CD4-positive, alpha-beta T cell treated with Interleukin-6 for 4 hours (primary cell): ENCODE data around the gene ARSJ.
"Not testable (repeated sequence)": the region's sequence is repeated elsewhere in the genome, so short reads cannot be mapped to it uniquely, and the experiment has no call there.

ENCODE experiments used
- DNase-seq: peaks from one replicate; pipeline ENCODE4 v3.0.0-alpha.2; 2020; ENCODE audit warnings: mixed read lengths

Gene ARSJ

DNA sequence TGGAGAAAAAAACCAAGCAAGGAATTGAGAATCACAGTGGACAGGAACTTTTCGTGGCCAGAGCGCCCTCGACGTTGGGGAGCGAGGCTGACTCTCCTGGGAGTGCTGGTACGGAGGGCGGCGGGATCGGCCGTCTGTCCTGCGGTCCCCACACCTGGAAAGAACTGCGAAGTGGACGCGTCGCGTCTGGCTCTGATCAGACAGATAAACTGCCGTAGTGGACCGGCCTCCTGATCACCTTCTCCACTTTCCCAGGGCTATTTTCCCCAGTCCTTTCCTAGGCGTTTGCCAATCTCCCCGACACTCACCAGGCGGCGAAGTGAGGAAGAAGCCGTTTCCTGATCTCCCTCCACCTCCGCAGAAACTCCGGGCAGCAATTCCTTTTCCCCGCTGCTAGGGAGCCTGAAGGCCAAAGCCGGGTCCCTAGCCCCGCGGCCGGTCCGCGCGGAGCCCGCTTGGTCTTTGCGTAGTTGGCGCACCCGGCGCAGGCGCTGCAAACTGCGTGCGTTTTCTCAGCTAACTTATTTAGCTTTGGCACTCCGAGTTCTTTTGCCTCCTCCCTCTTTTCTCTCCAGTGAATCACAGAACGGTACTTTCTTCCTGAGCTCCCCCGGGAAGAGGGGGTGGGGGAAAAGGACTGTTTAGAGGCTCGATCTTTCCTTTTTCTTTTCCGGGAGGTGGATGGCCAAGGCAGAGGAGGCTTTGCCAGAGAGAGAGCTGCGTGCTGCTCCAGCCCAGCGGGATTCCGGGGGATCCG lies at the start of gene ARSJ:
Gene ARSJ, minus strand, starts transcription at position 500 of the 757 bp plus-strand sequence. CDS start 813 bp downstream, outside the sequence.
- peak; percentile 19 for DNase-seq

DNA sequence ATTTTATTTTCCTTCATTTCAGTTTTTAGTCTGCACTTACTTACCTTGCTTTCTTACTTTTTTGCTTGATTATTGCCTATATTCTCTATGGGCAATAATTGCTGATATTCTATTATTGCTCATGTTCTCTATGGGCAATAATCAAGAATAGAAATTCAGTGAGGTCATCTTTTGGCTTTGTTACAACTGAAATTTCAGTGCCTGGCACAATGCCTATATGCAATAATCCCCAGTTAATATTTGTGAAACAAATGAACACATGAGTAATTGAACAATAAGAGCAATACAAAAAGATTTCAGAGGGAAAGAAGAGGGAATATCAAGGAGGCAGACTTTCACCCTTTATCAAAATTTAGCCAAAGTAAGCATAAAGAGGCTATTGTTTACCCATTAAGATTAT lies 48.6 kb upstream of the ARSJ start:
- DNase-seq: no peak

DNA sequence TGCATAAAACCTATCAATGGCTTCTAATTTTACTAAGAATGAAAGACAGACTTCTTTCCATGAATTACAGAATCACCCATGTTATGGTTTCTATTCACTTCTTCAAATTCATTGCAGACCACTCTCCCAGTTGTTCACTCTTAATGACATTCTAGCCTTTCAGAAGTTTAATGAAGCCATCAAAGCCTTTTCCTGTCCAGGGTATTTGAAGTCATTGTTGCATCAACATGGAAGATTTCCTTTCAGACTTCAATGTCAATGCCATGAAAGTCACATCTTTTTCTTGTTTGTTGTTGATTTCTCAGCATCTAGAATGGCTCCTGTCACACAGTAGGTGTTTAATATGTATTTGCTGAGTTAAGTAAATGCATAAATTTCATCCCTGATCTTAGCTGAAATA lies 48.1 kb upstream of the ARSJ start:
- no peak for DNase-seq

DNA sequence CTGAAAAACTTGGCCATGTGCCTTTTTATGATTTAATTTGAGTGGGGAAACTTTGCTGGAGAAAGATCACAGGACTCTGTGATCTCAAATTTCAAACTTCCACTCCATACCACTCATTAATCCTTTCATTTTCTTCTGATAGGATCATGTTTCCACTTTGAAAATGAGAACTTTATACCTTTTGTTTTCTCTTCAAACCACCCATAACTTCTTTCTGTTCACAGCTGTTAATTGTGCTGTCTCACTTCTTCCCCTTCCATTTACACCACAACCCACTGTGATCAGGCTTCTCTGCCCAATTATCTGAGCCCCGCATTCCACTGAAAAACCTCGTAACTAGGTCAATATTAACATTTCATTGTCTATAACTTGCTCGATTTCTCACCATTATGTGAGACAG lies 47.0 kb upstream of the ARSJ start:
- DNase-seq: no peak

DNA sequence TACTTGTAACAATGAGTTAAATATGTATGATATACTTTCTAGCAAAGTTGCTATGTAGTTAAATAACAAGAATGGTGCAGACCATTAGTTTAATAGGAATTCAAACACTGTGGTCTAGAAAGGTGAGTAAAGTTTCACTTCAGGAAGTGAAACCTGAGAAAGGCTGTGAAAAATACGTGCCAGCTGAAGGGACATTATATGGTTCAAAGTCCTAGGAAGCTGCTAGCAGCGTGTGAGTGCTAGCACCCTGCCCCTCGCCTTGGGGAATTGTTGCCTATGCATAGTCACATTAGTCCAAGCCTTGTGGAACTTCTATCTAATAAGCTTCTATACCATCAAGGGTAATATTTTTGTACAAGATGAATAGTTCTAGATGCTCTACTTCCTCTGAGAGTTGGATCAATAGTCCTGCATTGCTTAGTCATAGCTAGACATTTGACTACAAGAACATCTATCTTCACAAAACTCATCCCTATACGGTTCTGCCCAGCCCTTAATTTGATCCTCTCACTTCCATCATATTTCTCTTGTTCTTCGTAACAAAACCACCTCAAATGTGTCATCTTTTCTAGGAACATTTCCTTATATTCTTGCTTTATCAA lies 45.8 kb upstream of the ARSJ start:
- DNase-seq: no peak

DNA sequence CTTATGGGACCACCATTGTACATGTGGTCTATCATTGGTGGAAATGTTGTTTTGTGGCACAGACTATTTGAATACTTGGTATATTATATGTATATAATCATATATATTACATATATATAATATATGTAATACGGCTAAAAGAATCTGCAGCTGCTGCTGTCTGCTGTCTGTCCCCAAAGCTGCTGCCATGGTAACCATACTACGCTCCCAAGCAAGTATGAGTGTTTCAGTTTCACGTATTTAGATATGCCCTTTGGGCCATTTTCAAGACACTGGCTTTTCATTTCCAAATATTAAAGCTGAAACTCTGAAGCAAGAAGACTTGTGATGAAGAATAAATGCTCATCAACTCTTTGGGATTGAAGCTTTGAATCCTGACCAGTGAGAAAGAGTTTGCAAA lies 42.0 kb upstream of the ARSJ start:
- no peak for DNase-seq

DNA sequence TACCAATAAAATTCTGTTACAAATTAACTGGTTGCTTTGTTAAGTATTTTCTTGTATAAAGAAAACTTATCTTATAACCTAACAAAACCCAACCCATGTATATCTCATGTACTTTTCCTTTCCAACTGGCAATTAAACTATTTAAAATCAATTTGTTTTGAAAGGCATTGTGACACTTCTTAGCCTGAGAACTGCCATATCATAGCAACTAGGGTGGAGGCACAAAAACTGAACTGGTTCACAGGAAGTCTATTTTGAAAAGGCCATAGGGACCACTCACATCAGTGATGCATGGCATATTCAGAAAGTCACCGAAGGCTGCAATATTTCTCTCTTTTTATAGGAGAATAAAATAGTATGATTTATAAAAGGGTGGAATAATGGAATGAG lies 40.5 kb upstream of the ARSJ start:
- DNase-seq: no peak

DNA sequence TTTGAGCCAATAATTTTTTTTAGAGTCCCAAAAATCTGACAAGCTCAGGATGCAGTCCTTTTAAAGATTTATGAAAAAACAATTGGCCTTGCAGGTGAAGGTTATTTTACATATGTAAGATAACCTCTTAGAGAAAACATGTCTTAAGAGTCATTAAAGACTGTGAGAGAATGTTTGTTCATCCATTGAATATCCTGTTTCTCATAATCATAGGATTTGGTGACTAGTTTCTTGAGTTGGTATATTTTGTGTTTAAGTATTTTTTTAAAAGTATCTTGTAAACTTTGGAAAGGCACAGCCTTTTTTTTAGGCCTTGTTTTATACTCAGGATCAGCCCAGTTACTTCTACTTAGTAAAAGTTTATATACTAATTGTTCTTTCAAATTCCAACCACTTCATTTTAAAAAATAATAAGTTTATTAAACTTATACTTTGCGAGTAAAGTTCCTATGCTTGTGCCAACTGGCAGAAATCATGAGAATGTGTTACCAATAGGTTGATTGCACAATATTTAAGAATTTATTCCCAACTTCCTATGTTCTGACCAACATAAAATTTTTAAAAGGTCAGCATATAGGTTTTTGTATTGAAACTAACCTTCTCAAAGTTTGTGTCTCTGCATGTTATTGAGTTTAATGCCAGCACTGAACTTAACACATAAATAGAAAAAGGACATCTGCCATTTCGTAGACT lies 40.0 kb upstream of the ARSJ start:
- DNase-seq: no peak

DNA sequence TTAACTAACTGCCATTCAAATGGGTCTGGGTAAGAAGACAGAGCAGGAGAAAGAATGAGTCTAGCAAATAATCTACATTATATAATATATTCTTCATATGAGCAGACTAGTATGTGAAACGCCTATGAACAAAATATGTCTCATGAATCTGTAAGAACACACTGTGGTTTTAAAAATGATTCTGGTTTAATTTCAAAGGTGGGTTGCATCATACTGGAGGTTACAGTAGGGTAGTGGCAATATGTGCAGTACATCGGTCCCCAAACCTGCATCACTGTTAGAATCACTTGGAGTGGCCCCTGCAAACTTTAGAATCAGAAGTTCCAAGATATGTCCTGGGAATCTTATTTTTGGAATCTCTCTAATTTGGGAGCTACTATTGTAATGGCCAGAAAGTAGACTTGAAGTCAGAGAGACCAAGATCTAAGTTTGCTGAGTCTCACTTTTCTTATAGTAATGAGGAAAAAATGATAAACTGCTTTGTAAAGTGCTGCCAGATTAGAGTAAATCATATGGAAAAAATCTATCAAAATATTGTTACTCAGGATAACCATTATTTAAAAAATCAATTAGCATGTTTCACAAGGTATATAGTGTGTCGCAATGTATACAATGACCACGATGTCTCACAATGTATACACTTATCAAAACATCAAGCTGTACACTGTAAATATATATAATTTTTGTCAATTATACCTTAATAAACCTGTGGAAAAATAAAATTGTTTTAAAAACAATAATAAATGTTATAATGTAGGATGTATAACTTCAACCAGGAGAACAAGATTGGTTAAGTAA lies 37.9 kb upstream of the ARSJ start:
- no peak for DNase-seq

DNA sequence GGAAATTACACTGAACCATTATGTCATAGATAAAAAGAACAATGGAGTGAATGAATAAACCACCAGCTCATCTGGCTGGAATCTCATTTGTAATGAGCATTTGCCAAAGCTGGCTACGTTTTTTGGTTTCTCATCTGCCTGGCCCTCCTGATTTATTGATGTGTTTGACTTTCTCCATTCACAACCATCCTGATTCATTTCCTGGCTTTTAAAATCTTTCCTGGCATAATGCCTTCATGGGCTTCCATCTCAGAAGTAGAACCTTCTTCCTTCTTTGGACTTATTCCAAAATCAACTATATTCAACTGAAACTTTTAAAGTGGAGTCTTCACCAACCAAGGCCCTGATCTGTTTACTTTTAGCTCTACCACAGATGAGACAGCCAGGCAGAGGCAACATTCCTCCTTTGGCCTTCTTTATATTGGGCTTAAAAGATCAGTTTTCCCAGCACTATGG lies 36.0 kb upstream of the ARSJ start:
- no peak for DNase-seq

DNA sequence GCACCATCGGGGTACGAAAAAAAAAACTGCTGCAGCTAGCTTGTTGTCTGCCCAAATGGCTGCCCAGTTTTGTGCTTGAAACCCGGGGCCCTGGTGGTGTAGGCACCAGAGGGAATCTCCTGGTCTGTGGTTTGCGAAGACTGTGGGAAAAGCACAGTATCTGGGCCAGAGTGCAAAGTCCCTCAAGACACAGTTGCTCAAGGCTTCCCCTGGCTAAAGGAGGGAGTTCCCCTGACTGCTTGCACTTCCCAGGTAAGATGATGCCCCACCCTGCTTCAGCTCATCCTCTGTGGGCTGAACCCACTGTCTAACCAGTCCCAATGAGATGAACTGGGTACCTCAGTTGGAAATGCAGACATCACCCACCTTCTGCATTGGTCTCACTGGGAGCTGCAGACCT lies 33.8 kb upstream of the ARSJ start:
- not testable (repeated sequence) for DNase-seq

DNA sequence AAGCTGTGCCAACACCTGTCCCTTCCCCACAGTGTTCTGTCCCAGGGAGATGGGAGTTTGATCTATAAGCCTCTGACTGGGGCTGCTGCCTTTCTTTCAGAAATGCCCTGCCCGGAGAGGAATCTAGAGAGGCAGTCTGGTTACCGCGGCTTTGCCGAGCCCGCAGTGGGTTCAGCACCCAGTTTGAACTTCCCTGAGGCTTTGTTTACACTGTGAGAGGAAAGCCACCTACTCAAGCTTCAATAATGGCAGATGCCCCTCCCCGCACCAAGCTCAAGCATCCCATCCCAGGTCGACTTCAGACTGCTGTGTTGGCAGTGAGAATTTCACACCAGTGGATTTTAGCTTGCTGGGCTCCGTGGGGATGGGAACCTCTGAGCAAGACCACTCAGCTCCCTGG lies 33.3 kb upstream of the ARSJ start:
- no peak for DNase-seq

DNA sequence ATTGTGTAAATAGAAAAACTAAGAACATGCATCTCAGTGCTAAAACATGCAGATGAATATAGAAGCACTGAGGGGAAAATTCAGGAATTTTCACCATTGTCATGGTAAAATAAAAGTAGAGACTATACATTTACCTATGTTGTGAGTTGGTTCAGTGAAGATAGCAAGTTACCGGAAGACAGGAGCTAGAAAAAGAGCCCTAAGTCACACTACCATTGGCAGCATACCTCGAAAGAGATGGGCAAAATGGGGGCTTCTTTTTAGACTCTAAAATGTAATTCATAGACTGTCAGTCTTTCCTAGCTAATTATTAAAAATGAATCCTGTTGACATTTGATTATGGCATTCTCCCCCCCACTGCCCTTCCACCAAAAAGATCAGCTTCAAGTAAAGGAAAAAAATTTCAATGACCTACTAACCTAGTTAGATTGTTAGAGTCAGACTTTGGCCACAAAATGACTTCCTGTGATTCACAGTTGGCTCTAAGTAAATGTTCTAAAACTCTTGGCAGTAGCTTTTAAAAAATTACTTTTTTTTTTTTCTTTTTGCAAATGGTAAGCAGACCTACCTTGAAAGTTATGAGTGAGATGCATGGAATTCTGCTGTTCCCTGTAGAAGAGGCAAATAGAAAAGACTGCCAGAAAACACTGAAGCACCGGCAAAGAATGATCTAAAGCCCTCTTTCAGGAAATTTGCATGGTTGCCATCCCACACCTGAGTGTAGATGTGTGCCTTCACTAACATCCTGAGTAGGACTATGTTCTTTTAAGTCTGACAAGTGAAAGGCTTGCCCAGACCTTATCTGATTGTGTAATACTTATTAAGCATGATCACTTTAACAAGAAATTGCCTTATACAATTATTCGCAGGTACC lies 26.4 kb upstream of the ARSJ start:
- DNase-seq: peak; percentile 3

DNA sequence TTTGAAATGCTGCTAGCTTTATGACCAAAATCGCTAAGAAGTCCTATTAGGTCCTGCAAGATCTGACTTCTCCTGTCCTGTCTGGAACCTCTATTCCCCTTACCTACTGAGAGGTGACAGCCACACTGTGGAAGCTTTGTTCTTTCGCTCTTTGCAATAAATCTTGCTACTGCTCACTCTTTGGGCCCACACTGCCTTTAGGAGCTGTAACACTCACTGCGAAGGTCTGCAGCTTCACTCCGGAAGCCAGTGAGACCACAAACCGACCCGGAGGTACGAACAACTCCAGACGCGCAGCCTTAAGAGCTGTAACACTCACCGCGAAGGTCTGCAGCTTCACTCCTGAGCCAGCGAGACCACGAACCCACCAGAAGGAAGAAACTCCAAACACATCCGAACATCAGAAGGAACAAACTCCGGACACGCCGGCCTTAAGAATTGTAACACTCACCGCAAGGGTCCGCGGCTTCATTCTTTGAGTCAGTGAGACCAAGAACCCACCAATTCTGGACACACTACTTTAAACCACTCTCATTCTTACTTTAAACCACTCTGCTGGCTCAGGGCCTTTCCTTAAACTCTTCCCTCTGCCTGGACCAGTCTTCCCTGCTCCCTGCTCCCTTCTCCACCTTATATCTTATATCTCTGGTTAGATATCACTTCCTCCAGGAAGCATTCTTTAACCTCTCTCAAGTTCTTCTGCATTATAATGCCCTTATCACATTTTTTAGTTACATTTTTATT lies 25.2 kb upstream of the ARSJ start:
- DNase-seq: peak; percentile 16

DNA sequence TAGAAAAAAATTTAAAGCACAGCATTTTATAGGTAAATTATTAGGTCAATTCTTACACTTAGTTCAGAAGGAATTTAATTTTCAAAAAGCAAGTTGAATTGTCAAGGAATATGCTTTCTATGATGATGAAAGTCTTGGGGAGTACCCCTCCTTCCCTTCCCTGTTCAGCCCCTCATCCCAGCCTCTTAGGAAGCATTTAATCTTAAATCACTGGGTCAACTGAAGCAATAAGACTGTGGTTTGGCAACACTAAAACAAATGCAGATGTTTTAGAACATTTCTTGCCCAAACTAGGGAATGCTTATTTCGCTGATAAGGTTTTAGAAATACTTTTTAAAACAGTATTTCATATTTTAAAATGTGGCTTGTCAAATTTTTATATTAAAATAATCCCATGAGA lies 19.1 kb upstream of the ARSJ start:
- no peak for DNase-seq

DNA sequence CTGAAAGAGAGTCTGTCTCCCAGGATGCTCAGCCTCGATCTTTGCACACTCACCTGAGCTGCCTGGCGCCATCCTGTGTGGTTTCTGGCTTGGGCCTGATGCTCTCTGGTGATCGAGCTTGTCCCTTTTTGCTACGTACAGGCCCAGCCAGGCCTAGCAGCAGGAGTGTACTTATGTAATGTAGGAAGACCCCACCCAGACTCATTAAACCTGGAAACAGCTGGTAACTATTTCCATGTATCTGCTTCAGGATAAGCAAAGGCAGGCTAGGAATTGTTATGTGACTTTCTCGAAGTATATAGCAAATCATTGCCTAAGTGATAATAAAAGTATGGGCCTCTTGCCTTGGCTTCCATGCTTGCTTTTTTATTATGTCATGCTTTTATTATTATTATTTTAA lies 18.6 kb upstream of the ARSJ start:
- no peak for DNase-seq

DNA sequence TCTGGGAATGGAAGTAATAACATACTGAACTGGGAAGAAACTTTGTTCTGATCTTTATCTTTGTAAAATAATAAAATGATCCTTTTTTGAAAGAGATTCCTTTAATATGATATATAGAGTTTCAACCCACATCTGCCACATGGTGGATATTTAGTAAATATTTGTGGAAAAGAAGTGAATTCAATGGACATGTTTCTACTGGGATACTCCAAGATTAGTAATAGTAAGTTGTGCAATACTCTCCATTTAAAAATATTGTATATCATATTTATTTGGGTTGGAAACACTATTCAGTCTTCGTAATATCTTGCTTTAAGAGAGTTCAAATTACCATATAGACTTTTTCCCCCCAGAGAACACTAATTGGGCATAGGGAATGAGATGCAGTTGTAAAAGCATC lies 17.8 kb upstream of the ARSJ start:
- DNase-seq: no peak

DNA sequence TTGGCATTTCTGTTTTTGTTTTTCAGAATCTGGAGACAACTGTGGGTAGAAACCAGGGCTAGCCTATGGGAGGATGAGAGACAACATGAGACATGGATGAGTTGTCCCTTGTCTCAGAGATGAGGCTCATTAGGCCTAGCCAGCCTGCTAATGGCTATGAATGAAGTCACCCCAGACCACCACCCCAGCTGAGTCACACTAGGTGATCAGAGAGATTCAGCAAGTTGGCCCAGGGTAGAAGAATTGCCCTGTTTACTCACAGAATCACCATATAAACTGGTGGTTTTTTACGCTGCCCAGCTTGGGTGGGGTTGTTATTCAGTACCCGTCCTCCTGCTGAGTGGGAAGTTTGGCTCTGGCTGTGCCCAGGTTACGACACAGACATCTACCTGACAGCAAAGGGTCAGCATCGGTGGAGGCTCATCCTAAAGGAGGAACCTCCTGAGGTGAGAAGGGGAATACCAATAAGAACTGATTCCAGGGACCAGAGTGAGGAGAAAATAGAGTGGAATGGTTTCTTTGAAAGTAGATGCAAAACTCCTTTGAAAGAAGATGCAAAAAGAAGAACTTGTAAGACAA lies 17.2 kb upstream of the ARSJ start:
- no peak for DNase-seq

DNA sequence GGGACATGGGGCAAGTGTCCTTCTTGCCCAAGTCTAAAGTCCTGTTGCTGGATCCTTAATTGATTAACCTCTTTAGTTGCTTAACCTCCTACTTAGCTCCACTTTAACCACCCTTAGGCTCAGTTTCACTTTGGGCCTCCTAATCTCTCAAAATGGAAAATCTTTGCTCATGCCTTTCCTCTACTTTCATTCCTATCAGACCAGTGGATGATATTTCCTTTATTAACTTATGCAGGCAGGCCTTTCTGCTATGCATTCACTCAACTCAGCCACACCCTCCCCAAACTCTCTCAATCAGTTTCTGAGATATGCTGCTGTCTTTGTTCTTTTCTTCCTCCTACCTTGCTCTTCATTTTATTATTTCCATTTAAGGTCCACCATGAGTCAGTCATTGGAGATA lies 14.4 kb upstream of the ARSJ start:
- no peak for DNase-seq

DNA sequence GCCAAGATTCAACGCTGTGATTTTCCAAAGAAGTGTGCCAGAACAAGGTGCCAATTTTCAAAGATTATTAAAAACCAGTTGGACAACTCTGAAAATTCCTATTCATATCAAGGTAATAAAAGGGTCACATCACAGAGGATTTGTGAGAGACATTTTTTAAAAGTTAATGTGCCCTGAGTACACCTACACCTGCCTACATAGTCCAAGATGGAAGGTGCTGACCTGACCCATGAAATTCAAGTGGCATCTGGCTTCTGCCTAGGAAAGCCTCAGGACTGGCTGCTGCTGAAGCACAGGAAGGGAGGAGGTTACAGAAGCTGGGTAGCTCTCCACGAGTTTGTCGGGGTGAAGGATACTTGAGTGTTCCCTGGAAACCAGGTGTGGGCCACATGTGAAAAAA lies 11.4 kb upstream of the ARSJ start:
- no peak for DNase-seq

DNA sequence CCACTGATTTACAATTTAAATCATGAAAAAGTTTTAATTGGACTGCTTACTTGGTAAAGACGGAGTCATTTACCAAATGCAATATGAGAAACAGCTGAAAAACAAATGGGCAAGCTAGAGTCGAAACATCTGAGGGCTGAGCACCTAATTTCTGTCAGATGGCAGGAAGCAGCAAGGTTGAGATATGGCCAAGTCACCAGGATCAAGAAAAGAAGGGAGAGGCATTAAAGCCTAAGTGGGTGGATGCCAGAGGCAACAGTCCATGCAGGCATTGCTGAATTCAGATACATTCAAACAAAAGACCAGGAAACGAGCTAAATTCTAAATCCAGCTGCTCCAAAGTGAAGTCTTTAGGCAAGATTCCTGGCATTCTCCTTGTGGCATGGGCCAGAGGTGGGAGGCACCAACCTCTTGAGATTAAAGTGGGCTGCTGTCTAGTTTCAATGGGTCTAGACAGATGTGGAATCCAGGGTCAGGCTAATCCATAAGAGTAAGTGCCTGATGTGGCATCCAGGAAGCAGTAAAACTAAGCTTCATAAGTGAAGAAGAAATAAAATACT lies 8.0 kb upstream of the ARSJ start:
- no peak for DNase-seq
